HG03520 (cell line): ENCODE measurements around the gene PCGF3.
"Not testable (repeated sequence)": the region's sequence is repeated elsewhere in the genome, so short reads cannot be mapped to it uniquely, and the experiment has no call there.

Source experiments
- ATAC-seq: cut with Tn5 transposase; IDR thresholded peaks from one replicate; pipeline ENCODE4 v1.9.1; 2021; ENCODE audit warnings: mild to moderate bottlenecking, moderate library complexity; ENCODE audit not compliant: unreplicated experiment

PCGF3 gene

GRCh38 chr4:759810-760209 is 54.2 kb downstream of the PCGF3 start:
- ATAC-seq, result not testable (repeated sequence)

GRCh38 chr4:760616-761015 is 55.0 kb downstream of the PCGF3 start:
- ATAC-seq, result no peak

DNA sequence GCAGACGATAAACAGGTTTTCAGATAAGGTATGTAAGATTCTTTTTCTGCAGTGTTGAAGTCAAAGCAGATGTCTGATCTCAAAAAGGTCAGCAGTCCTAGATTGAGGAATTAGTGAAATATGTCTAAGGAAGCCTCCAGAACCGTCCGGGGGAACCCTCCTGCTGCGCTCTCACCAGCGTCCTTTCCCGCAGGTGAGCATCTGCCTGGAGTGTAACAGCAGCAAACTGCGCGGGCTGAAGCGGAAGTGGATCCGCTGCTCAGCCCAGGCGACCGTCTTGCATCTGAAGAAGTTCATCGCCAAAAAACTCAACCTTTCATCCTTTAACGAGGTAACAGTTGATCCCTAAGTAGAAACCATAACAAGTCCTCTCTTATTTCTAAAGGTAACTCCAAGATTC is 55.5 kb downstream of the PCGF3 start:
- ATAC-seq, result no peak

GRCh38 chr4:761739-762138 is 56.1 kb downstream of the PCGF3 start:
- no peak for ATAC-seq

DNA sequence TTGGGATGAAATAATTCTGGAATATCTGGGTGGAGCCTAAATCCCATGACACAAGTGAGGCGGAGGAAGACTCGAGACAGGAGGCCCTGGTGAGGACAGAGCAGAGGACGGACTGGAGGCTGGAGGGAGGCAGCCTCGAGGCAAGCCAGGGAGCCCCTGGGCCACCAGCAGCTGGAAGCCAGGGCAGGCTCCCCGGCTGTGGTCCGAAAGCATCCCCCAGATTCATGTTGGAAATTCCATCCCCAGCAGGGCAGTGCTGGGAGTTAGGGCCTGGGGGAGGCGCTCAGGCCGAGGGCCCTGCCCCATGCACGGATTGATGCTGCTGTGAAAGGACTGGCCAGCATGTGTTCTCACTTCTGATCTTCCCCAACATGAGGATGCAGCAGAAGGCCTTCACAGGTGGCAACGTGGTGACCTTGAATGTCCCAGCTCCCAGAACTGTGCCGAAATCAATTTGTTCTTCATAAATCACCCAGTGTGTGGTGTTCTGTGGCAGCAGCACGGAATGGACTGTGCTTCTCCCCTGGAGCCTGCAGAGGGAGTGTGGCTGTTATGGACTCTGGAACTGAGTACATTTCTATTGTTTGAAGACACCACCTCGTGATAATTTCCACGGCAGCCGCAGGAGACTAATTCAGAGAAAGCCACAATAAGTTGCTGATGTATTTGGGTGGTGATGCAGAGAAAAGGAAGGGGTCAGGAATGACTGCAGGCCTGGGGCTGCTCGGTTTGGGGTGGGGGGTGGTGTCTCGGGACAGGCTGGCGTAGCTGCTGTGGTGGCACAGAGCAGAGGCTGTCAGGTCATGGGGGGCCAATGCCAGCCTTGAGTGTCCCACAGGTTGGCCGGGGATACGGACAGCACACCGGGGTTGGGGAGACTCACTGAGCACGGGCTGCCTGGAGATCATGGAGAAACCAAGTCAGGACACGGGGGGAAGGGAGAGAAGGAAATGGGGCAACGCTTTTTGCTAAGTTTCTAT is 56.9 kb downstream of the PCGF3 start:
- no peak for ATAC-seq

- no peak for ATAC-seq
These were observed 57.7 kb downstream of the PCGF3 start for GRCh38 chr4:763191-763810.

DNA sequence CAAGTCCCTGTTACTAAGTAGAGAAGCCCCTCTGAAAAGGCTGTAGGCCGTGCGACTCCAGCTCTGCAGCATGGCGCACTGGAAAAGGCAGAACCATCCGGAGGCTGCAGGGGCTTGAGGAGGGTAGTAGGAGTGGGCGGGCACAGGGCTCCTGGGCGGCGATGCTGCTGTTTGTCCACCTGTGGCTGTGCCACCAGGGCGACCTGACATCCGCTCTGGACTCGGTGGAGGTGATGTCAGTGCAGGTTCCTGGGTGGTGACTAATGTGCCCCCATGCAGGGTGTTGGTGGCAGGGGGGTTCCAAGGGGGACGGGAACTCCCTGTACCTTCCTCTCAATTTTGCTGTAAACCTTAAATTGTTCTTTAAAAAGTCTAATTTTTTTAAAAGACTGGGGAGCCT is 58.3 kb downstream of the PCGF3 start:
- no peak for ATAC-seq

- no peak for ATAC-seq
These were observed 59.0 kb downstream of the PCGF3 start for GRCh38 chr4:764405-765169.

- no peak for ATAC-seq
These were observed 60.5 kb downstream of the PCGF3 start for GRCh38 chr4:766152-766515.

DNA sequence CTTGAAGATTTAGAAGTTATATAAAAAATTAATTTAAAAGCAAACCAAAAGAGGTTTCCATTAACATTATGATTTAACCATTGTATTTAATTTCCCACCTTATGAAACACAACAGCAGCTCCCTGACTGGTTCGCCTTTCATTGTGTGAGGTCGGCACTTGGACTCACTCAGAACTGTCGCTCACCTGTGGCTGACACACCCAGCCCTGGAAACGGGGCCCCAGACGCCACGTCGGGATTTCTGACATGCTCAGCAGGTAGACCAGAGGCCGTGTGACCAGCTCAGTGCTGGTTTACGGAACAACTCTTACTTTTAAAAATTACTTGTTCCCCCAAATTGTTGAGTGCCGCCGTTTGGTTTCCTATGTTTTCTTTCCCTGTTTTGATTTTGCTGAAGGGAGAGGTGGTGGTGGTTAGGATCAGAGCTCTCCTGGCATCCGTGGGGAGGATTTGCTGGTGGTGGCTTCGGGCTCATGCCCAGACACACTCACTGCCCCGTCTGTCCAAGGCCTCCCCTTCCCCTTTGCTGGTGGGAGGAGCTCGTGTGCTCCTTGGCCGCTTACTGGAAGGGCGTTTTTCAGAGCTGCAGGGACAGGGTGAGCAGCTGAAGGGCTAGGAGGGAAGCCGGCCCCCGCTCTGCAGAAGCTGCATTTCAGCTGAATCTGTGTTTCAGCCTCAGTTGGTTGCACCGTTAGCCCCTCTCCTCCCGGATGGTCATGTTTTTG is 61.1 kb downstream of the PCGF3 start:
- no peak for ATAC-seq

DNA sequence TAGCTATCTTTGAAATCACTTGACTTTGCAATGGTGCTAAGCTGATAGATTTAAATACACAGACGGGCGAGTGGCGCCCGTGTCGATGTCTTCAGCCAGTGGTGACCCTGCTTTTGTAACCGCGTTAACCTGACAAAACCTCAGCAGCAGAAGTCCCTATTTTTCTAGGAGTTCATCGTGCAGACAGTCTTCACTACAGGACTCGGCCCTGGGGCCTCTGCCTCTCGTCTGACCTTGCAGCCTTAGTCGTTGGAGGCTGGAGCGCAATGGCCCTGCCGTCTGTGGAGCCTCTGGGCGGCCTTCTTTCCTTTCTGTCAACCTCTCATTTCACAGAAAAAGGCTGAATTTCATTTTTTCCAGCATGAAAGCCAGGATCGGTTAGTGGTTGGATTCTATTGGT is 62.4 kb downstream of the PCGF3 start:
- no peak for ATAC-seq

- no peak for ATAC-seq
These were observed 63.4 kb downstream of the PCGF3 start for GRCh38 chr4:768995-769394.

DNA sequence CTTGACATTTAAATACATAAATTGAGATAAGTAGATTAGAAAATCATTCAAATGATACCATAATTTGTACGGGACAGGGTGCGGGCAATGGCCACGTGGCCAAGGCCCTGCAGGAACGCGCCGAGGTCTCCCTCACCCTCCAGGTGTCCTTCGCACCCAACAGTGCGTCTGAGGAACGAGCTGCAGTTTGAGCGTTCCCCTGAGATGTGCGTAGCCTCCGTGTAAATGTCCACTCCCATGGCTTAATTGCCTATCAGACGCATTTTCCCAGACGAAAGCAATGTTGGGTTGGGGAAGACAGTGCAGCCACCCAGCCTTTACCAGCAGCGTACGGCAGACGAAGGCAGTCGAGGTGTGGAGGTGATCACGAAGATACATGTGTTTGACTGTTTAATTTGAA is 63.9 kb downstream of the PCGF3 start:
- ATAC-seq, result no peak

DNA sequence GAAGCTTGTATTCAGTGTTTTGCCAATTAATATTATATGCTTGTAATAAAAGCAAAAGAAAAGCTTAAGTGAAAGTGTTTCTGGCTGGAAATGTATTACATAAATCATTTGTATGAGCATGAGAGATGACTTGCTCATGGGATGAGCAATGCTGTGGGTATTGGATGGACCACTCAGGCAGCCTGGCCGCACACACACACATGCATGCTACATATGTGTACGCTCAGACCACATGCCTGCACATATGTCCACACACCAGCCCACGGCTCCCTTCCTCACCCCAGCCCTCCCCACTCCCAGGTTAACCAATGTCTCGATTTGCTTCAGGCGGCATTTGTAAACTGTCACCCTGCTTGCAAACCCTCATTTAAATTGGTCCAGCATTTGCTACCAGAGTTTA is 64.4 kb downstream of the PCGF3 start:
- ATAC-seq, result no peak

DNA sequence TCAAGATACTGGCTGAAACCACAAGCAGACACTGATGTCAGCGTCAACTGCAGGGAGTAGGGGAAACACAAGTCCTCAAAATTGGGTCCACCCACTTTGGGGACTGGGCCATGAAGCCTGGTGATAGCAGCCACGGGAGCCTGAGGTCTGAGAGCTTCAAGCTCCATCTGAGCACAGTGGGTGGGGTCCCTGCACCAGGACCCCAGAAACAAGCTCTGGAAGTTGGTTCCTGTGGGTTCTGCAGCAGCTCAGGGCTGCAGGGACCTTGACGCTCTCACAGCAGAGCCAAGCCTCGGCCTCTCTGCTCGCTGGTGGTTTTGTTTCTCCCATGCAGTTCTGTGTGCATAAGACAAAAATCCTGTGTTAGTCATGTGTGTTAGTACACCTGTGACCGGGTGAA is 65.8 kb downstream of the PCGF3 start:
- ATAC-seq, result no peak

- no peak for ATAC-seq
These were observed 66.5 kb downstream of the PCGF3 start for GRCh38 chr4:772118-772517.

GRCh38 chr4:772776-773175 is 67.1 kb downstream of the PCGF3 start:
- no peak for ATAC-seq

GRCh38 chr4:773214-773613 is 67.6 kb downstream of the PCGF3 start:
- no peak for ATAC-seq

- not testable (repeated sequence) for ATAC-seq
These were observed 68.9 kb downstream of the PCGF3 start for GRCh38 chr4:774419-775092.

DNA sequence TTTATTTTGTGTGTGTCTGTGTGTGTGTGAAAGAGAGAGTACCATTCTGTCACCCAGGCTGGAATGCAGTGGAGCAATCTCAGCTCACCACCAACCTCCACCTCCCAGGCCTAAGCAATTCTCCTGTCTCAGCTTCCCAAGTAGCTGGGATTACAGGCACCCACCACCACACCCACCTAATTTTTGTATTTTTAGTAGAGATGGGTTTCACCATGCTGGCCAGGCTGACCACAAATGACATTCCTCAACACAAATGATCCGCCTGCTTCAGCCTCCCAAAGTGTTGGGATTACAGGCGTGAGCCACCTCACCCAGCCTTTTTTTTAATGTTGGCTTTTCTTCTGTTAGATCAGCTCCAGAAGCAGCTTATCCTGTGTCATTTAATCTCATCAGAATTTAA is 69.9 kb downstream of the PCGF3 start:
- ATAC-seq, result not testable (repeated sequence)
